ENCODE results near the gene RER1.

RER1 gene

DNA sequence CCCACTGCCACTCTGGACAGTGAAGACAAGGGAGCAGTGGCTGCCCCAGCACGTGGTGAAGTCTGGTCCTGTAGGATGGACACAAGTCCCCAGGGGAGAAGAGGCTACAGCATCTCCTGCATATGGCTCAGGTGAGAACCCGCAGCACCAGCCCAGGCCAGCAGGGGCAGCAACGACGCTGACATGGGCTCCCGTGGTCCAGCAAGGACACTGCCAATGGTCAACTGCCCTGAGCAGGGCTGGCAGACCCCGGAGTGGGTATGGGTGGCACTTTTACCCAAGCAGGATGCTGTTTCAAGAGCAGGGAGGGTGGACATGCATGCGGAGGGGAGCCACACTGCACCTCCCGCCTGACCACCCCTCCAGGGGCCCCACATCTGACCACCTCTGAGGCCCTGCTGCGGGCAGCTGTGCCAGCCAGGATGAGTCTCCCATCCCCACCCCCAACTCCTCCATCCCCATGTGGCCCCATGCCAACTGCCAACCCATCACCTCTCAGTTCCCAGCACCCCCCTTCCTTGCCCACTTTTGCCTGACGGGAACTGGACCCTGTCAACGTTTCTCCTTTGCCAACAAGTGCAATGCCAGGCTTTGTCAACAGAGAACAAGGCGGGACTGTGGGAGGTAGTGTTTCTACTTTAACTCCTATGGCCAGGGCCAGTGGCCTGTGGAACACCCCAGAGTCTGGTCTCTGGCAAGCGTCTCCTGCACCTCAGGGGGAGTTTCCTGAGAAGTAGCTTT, 8.8 kb upstream of the RER1 start:
- H3K4me2 ChIP-seq: no peak overlapping the region
- no peak overlapping the region for H3K27ac ChIP-seq
- H2AFZ ChIP-seq (ENCODE audit: low read depth): no peak overlapping the region
- TF ChIP-seq, protein P1, sequence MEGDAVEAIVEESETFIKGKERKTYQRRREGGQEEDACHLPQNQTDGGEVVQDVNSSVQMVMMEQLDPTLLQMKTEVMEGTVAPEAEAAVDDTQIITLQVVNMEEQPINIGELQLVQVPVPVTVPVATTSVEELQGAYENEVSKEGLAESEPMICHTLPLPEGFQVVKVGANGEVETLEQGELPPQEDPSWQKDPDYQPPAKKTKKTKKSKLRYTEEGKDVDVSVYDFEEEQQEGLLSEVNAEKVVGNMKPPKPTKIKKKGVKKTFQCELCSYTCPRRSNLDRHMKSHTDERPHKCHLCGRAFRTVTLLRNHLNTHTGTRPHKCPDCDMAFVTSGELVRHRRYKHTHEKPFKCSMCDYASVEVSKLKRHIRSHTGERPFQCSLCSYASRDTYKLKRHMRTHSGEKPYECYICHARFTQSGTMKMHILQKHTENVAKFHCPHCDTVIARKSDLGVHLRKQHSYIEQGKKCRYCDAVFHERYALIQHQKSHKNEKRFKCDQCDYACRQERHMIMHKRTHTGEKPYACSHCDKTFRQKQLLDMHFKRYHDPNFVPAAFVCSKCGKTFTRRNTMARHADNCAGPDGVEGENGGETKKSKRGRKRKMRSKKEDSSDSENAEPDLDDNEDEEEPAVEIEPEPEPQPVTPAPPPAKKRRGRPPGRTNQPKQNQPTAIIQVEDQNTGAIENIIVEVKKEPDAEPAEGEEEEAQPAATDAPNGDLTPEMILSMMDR (conservative IDR thresholded peaks at IDR 0.05; ENCODE audit: low read depth, low read length): peak; percentile 29; the same call in 1 of the 2 replicates
- peaks cover 64% of the 10 kb centered on the region for H3K27me3 ChIP-seq (ENCODE audit: insufficient read depth, low read depth)
- H3K79me2 ChIP-seq (ENCODE audit: insufficient read depth, low read depth): no peaks in the 10 kb centered on the region
- H3K9ac ChIP-seq: no peak overlapping the region
- no peaks in the 10 kb centered on the region for H4K20me1 ChIP-seq (ENCODE audit: insufficient read depth)
- H3K4me3 ChIP-seq (IDR thresholded peaks at IDR 0.05; ENCODE audit: insufficient read depth, low read depth, low read length): no peak overlapping the region
- no peaks in the 10 kb centered on the region for H3K4me1 ChIP-seq (ENCODE audit: low read depth, poor library complexity, severe bottlenecking)
- H3K36me3 ChIP-seq (ENCODE audit: insufficient read depth): no peaks in the 10 kb centered on the region

DNA sequence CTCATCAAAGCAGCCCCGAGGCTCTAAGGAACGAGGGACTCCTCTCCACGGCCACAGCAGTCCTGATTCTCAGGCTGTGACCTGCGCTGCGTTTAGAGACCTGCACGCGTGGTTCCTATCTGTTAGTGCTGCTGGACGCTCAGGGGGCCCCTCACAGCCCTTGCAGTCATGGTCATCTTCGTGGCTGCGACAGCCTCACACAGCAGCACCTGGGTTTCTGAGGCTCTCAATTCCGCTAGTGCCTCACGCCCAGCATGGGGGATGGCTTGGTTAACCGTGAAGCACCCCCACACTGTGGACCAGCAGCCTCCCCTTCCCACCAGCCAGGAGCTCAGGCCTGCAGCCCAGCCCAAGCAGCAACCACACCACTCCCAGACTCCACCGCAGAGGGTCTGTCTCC, 8.1 kb upstream of the RER1 start:
- Histone ChIP-seq H2AFZ (ENCODE audit: low read depth) (no peak overlapping the region), H3K27me3 (ENCODE audit: insufficient read depth, low read depth) (peaks cover 56% of the 10 kb centered on the region), H3K4me3 (IDR thresholded peaks at IDR 0.05; ENCODE audit: insufficient read depth, low read depth, low read length) (no peak overlapping the region), H4K20me1 (ENCODE audit: insufficient read depth) (no peaks in the 10 kb centered on the region), H3K27ac (no peak overlapping the region), H3K79me2 (ENCODE audit: insufficient read depth, low read depth) (no peaks in the 10 kb centered on the region), H3K4me1 (ENCODE audit: low read depth, poor library complexity, severe bottlenecking) (no peaks in the 10 kb centered on the region), H3K4me2 (no peak overlapping the region), H3K36me3 (ENCODE audit: insufficient read depth) (no peaks in the 10 kb centered on the region), H3K9ac (no peak overlapping the region)
- TF ChIP-seq, protein P1 (conservative IDR thresholded peaks at IDR 0.05; ENCODE audit: low read depth, low read length): no peak

DNA sequence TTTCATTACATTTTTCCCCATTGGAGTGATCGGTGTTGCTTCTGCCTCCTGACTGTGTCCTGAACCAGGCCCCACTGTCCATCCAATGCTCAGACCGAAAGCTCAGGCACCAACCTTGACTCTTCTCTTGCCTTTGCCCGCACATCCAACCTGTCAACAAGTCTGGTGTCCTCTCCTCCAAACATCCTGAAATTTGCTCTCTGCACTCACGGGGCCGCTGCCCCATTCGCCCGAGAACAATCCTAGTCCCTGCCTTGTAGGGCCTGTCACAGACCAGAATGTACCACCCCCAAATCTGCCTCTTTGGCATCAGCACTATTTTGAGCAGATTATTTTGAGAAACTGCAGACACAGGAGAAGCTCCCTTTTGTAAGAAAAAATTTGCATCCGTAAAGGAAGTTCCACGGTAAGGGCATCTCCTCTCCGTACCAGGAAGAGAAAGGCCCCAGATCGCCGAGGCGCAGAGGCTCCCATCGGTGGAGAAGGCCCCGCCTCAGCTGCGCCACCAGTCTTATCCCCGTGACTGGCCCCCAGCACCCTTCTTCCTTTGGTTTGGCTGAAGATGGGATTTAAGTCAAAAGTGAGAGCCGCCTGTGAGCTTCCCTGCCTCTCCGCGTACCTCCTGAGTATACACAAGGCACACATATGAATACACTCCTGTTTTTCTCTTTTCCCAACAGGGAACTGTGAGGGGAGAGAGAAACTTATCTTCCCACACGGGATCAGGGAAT, 7.3 kb upstream of the RER1 start:
- Histone ChIP-seq H2AFZ (ENCODE audit: low read depth) (no peak overlapping the region), H3K4me1 (ENCODE audit: low read depth, poor library complexity, severe bottlenecking) (no peaks in the 10 kb centered on the region), H3K79me2 (ENCODE audit: insufficient read depth, low read depth) (no peaks in the 10 kb centered on the region), H4K20me1 (ENCODE audit: insufficient read depth) (no peaks in the 10 kb centered on the region), H3K4me3 (IDR thresholded peaks at IDR 0.05; ENCODE audit: insufficient read depth, low read depth, low read length) (no peak overlapping the region), H3K27me3 (ENCODE audit: insufficient read depth, low read depth) (peaks cover 49% of the 10 kb centered on the region), H3K27ac (no peak overlapping the region), H3K9ac (no peak overlapping the region), H3K4me2 (no peak overlapping the region), H3K36me3 (ENCODE audit: insufficient read depth) (no peaks in the 10 kb centered on the region)
- TF ChIP-seq, protein P1 (conservative IDR thresholded peaks at IDR 0.05; ENCODE audit: low read depth, low read length): no peak

DNA sequence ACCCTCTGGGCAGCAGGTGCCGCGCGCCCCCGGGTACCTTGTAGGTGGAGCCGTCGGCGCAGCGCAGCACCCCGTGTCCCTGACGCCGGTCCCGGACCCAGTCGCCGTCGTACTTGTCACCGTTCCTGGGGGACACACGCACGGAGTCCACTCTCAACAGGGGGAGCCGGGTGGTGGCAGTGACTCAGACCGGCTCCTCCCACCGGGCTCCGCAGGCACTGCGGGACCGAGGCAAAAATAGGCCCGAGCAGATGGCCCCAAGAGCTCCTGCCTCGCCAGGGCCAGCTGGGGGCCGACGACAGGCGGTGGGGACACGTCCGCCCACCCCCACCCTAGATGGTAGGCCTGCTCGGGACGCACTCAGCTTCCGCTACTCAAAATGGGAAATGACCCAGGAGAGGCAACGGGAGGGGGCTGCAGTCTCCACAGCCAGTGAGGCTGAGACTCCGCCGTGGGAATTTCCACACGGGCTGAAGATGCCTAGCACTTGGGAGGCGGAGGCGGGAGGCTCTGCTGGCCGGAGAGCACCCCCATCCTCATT, 6.6 kb upstream of the RER1 start:
- Histone ChIP-seq H3K27ac (no peak overlapping the region), H3K36me3 (ENCODE audit: insufficient read depth) (no peaks in the 10 kb centered on the region), H3K4me1 (ENCODE audit: low read depth, poor library complexity, severe bottlenecking) (peaks cover under 1% of the 10 kb centered on the region), H3K4me2 (no peak overlapping the region), H3K27me3 (ENCODE audit: insufficient read depth, low read depth) (peaks cover 42% of the 10 kb centered on the region), H3K9ac (no peak overlapping the region), H3K4me3 (IDR thresholded peaks at IDR 0.05; ENCODE audit: insufficient read depth, low read depth, low read length) (no peak overlapping the region), H3K79me2 (ENCODE audit: insufficient read depth, low read depth) (no peaks in the 10 kb centered on the region), H2AFZ (ENCODE audit: low read depth) (no peak overlapping the region), H4K20me1 (ENCODE audit: insufficient read depth) (no peaks in the 10 kb centered on the region)
- TF ChIP-seq, protein P1 (conservative IDR thresholded peaks at IDR 0.05; ENCODE audit: low read depth, low read length): no peak
